ENCODE measurements around the gene P2RY8.

P2RY8 gene

DNA sequence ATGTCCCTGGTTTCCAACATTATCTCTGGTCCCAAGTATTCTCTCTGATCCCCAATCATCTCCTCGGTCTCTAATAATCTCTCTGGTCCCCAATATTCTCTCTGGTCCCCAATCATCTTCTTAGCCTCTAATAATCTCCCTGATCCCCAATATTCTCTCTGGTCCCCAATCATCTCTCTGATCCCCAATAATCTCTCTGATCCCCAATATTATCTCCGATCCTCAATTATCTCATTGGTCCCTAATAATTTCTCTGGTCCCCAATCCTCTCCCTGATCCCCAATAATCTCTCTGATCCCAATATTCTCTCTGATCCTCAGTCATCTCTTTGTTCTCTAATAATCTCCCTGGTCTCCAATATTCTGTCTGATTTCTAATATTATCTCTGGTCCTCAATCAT lies 16.6 kb downstream of the P2RY8 start:
- Histone ChIP-seq H3K4me1 (ENCODE audit: control insufficient read depth in 1 of 2, insufficient read depth in 2 of 2, low read length in 2 of 2) (no peaks in the 10 kb centered on the region), H3K36me3 (ENCODE audit: control insufficient read depth in 1 of 2, insufficient read depth in 2 of 2, low read length in 2 of 2) (no peaks in the 10 kb centered on the region), H3K9me3 (ENCODE audit: control insufficient read depth in 1 of 2, low read length in 2 of 2) (peaks cover 0 to 12% of the 10 kb centered on the region in 2 donors), H3K9ac (ENCODE audit: low read depth in 1 of 2, low read length in 2 of 2) (no peak overlapping the region), H3K27ac (ENCODE audit: low read depth, low read length) (no peak overlapping the region), H3K27me3 (ENCODE audit: control insufficient read depth in 1 of 2, insufficient read depth in 2 of 2, low read length in 2 of 2) (no peaks in the 10 kb centered on the region), H3K4me3 (ENCODE audit: low read depth in 1 of 2, low read length in 2 of 2) (no peak overlapping the region)

DNA sequence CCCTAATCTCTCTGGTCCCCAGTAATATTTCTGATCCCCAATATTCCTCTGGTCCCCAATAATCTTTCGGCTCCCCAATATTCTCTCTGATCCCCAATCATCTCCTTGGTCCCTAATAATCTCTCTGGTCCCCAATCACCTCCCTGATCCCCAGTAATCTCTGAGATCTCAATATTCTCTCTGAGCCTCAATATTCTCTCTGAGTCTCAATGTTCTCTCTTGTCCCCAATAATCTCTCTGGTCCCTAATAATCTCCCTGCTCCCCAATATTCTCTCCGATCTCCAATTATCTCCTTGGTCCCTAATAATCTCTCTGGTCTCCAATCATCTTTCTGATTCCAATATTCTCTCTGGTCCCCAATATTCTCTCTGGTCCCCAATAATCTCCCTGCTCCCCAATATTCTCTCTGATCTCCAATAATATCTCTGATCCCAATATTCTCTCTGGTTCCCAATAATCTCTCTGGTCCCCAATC lies 17.9 kb downstream of the P2RY8 start:
- Histone ChIP-seq H3K4me1 (ENCODE audit: control insufficient read depth in 1 of 2, insufficient read depth in 2 of 2, low read length in 2 of 2) (no peaks in the 10 kb centered on the region), H3K27me3 (ENCODE audit: control insufficient read depth in 1 of 2, insufficient read depth in 2 of 2, low read length in 2 of 2) (no peaks in the 10 kb centered on the region), H3K27ac (ENCODE audit: low read depth, low read length) (no peak overlapping the region)

DNA sequence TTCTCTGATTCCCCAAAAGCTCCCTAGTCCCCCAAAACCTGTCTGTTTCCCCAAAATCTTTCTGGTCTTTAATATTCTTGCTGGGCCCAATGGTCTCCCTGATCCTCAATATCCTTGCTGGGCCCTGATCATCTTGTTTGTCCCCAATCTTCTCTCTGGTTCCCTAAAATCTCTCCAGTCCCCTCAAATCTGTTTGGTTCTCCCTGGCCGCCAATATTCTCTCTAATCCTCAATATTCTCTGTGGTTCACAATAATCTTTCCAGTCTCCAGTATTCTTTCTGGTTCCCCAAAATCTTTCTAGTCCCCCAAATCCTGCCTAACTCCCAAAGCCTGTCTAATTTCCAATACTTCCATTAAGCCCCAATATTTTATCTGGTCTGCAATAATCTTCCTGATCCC lies 18.5 kb downstream of the P2RY8 start:
- Histone ChIP-seq H3K27ac (ENCODE audit: low read depth, low read length) (no peak overlapping the region), H3K27me3 (ENCODE audit: control insufficient read depth in 1 of 2, insufficient read depth in 2 of 2, low read length in 2 of 2) (no peaks in the 10 kb centered on the region), H3K4me1 (ENCODE audit: control insufficient read depth in 1 of 2, insufficient read depth in 2 of 2, low read length in 2 of 2) (no peaks in the 10 kb centered on the region), H3K4me3 (ENCODE audit: low read depth in 1 of 2, low read length in 2 of 2) (no peak overlapping the region), H3K9ac (ENCODE audit: low read depth in 1 of 2, low read length in 2 of 2) (no peak overlapping the region), H3K36me3 (ENCODE audit: control insufficient read depth in 1 of 2, insufficient read depth in 2 of 2, low read length in 2 of 2) (no peaks in the 10 kb centered on the region), H3K9me3 (ENCODE audit: control insufficient read depth in 1 of 2, low read length in 2 of 2) (peaks cover 0 to 12% of the 10 kb centered on the region in 2 donors)

More for the DNA sequence above, 17.9 kb downstream of the P2RY8 start:
- Histone ChIP-seq H3K4me3 (ENCODE audit: low read depth in 1 of 2, low read length in 2 of 2) (no peak overlapping the region), H3K9me3 (ENCODE audit: control insufficient read depth in 1 of 2, low read length in 2 of 2) (peaks cover 0 to 12% of the 10 kb centered on the region in 2 donors), H3K36me3 (ENCODE audit: control insufficient read depth in 1 of 2, insufficient read depth in 2 of 2, low read length in 2 of 2) (no peaks in the 10 kb centered on the region), H3K9ac (ENCODE audit: low read depth in 1 of 2, low read length in 2 of 2) (no peak overlapping the region)

GRCh38 chrX:1516596-1517104 lies 20.3 kb downstream of the P2RY8 start:
- Histone ChIP-seq H3K4me3 (ENCODE audit: low read depth in 1 of 2, low read length in 2 of 2) (no peak overlapping the region), H3K27me3 (ENCODE audit: control insufficient read depth in 1 of 2, insufficient read depth in 2 of 2, low read length in 2 of 2) (no peaks in the 10 kb centered on the region), H3K27ac (ENCODE audit: low read depth, low read length) (no peak overlapping the region), H3K4me1 (ENCODE audit: control insufficient read depth in 1 of 2, insufficient read depth in 2 of 2, low read length in 2 of 2) (no peaks in the 10 kb centered on the region), H3K36me3 (ENCODE audit: control insufficient read depth in 1 of 2, insufficient read depth in 2 of 2, low read length in 2 of 2) (no peaks in the 10 kb centered on the region), H3K9ac (ENCODE audit: low read depth in 1 of 2, low read length in 2 of 2) (no peak overlapping the region), H3K9me3 (ENCODE audit: control insufficient read depth in 1 of 2, low read length in 2 of 2) (peaks cover 0 to 12% of the 10 kb centered on the region in 2 donors)

DNA sequence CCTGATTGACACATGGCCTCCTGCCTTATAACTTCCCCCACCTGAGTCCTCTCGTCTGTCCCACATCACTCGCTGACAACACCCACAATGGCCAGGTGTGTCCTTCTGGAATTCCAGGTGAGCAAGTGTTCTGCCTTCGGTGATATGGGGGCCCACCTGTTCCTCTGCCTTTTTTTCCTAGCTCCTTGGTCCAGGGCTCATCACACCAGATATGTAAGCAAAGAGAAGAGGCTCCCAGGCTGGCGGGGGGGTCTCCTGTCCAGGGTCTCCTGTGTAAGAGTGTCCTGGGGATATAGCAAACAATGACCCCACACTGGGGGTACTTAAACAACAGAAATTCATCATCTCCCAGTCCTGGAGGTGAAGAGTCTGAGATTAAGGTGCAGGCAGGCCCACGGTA lies 25.2 kb downstream of the P2RY8 start:
- no peak overlapping the region for H3K27ac ChIP-seq (ENCODE audit: low read depth, low read length)
- H3K4me1 ChIP-seq (ENCODE audit: control insufficient read depth in 1 of 2, insufficient read depth in 2 of 2, low read length in 2 of 2): peaks cover 0 to 14% of the 10 kb centered on the region in 2 donors
- H3K27me3 ChIP-seq (ENCODE audit: control insufficient read depth in 1 of 2, insufficient read depth in 2 of 2, low read length in 2 of 2): no peaks in the 10 kb centered on the region
- no peaks in the 10 kb centered on the region for H3K36me3 ChIP-seq (ENCODE audit: control insufficient read depth in 1 of 2, insufficient read depth in 2 of 2, low read length in 2 of 2)
- no peak overlapping the region for H3K4me3 ChIP-seq (ENCODE audit: low read depth in 1 of 2, low read length in 2 of 2)
- H3K9ac ChIP-seq (ENCODE audit: low read depth in 1 of 2, low read length in 2 of 2): no peak overlapping the region
- no peaks in the 10 kb centered on the region for H3K9me3 ChIP-seq (ENCODE audit: control insufficient read depth in 1 of 2, low read length in 2 of 2)

GRCh38 chrX:1511150-1511549 lies 25.8 kb downstream of the P2RY8 start:
- Histone ChIP-seq H3K27ac (ENCODE audit: low read depth, low read length) (no peak overlapping the region), H3K9ac (ENCODE audit: low read depth in 1 of 2, low read length in 2 of 2) (no peak overlapping the region), H3K4me1 (ENCODE audit: control insufficient read depth in 1 of 2, insufficient read depth in 2 of 2, low read length in 2 of 2) (peaks cover 0 to 14% of the 10 kb centered on the region in 2 donors), H3K36me3 (ENCODE audit: control insufficient read depth in 1 of 2, insufficient read depth in 2 of 2, low read length in 2 of 2) (no peaks in the 10 kb centered on the region), H3K4me3 (ENCODE audit: low read depth in 1 of 2, low read length in 2 of 2) (no peak overlapping the region), H3K9me3 (ENCODE audit: control insufficient read depth in 1 of 2, low read length in 2 of 2) (no peaks in the 10 kb centered on the region), H3K27me3 (ENCODE audit: control insufficient read depth in 1 of 2, insufficient read depth in 2 of 2, low read length in 2 of 2) (no peaks in the 10 kb centered on the region)

DNA sequence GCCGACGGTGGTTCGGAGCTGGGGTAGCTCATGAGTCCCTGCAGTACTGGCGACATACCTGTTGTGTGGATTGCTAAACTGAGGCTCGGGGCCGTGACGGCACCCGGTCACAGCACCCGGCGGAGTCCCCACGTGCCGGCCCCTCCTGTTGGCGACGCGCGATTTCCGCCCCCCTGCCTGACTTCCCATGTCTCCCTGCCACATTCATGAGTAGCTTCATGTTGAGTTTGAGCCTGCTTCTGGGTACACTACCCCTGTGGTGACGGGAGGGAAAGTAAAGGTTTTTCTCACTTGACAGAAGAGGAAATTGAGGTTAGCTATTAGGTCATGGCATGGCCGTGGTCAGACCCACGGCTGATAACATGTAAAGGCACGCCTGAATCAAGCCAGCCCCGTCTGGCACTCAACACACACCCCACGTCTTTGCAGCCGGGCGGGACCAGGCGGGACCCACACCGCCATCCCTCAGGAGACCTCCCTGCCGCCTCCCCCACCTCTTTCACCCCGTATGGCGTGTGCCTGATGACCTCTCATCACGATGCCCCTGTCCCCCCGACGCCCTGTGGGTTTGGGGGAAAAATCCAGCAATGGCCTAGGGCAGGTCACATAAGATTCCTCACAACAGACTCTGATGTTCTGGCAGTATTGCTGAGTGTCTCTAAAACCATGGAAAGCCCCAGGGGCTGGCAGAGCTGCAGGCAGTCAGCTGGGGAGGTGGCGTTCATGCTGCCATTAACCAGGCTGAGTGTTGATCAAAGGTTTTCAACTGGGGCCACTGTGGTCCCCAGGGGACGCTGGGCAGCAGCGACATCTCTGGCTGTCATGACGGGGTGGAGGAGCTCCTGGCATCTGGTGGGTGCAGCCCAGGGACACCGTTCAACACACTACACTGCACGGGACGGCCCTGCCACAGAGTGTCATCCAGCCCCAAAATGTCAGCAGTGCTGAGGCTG lies 29.2 kb downstream of the P2RY8 start:
- H3K4me3 ChIP-seq (ENCODE audit: low read depth in 1 of 2, low read length in 2 of 2): no peak overlapping the region
- H3K27me3 ChIP-seq (ENCODE audit: control insufficient read depth in 1 of 2, insufficient read depth in 2 of 2, low read length in 2 of 2): no peaks in the 10 kb centered on the region
- H3K27ac ChIP-seq (ENCODE audit: low read depth, low read length): no peak overlapping the region
- H3K9ac ChIP-seq (ENCODE audit: low read depth in 1 of 2, low read length in 2 of 2): peak overlapping the region in 1 of 2 donors; percentile 2
- no peaks in the 10 kb centered on the region for H3K36me3 ChIP-seq (ENCODE audit: control insufficient read depth in 1 of 2, insufficient read depth in 2 of 2, low read length in 2 of 2)
- no peaks in the 10 kb centered on the region for H3K9me3 ChIP-seq (ENCODE audit: control insufficient read depth in 1 of 2, low read length in 2 of 2)
- peaks cover 0 to 14% of the 10 kb centered on the region in 2 donors for H3K4me1 ChIP-seq (ENCODE audit: control insufficient read depth in 1 of 2, insufficient read depth in 2 of 2, low read length in 2 of 2)

DNA sequence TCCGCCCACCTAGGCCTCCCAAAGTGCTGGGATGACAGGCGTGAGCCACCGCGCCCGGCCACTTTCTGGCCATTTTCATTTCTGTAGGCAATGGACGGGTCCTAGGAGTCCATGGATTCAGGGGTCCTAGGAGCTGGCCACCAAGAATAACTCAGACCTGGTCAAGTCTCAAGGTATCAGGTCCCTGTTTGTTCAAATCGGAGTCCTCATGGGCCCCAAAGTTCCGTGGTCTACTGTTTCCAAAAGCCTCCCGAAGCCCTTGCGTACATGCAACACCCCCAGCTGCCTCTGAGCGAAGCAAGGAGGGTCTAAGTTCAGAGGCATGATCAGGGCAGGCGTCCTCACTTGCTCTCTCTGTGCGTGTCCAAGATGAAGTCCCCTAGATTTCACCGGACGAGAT lies 30.1 kb downstream of the P2RY8 start:
- Histone ChIP-seq H3K27me3 (ENCODE audit: control insufficient read depth in 1 of 2, insufficient read depth in 2 of 2, low read length in 2 of 2) (no peaks in the 10 kb centered on the region), H3K36me3 (ENCODE audit: control insufficient read depth in 1 of 2, insufficient read depth in 2 of 2, low read length in 2 of 2) (no peaks in the 10 kb centered on the region), H3K9ac (ENCODE audit: low read depth in 1 of 2, low read length in 2 of 2) (no peak overlapping the region), H3K4me1 (ENCODE audit: control insufficient read depth in 1 of 2, insufficient read depth in 2 of 2, low read length in 2 of 2) (peaks cover 0 to 14% of the 10 kb centered on the region in 2 donors), H3K4me3 (ENCODE audit: low read depth in 1 of 2, low read length in 2 of 2) (no peak overlapping the region), H3K9me3 (ENCODE audit: control insufficient read depth in 1 of 2, low read length in 2 of 2) (no peaks in the 10 kb centered on the region), H3K27ac (ENCODE audit: low read depth, low read length) (no peak overlapping the region)

GRCh38 chrX:1502853-1503252 lies 34.1 kb downstream of the P2RY8 start:
- Histone ChIP-seq H3K27ac (ENCODE audit: low read depth, low read length) (no peak overlapping the region), H3K4me1 (ENCODE audit: control insufficient read depth in 1 of 2, insufficient read depth in 2 of 2, low read length in 2 of 2) (peaks cover 3 to 9% of the 10 kb centered on the region in 2 donors), H3K27me3 (ENCODE audit: control insufficient read depth in 1 of 2, insufficient read depth in 2 of 2, low read length in 2 of 2) (no peaks in the 10 kb centered on the region), H3K9ac (ENCODE audit: low read depth in 1 of 2, low read length in 2 of 2) (no peak overlapping the region), H3K36me3 (ENCODE audit: control insufficient read depth in 1 of 2, insufficient read depth in 2 of 2, low read length in 2 of 2) (no peaks in the 10 kb centered on the region), H3K9me3 (ENCODE audit: control insufficient read depth in 1 of 2, low read length in 2 of 2) (no peaks in the 10 kb centered on the region), H3K4me3 (ENCODE audit: low read depth in 1 of 2, low read length in 2 of 2) (no peak overlapping the region)

DNA sequence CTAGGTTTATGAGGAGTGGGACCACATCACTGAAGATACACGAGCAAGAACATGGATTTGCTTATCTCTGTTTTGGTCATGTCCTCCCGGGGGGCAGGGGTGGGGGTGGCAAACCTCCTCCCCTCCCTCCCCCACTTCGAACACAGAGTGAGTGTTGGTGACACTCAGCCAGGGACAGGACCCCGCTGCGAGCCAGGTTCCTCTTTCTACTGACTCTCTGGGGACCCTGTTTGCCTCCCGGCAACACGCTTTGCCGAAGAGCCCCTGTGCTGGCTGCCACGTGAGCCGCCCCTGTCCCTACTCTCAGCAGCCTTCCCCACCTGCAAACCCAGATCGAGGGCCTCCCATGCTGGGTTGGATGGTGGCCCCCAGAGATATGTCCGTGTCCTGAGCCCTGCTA lies 34.7 kb downstream of the P2RY8 start:
- H3K9me3 ChIP-seq (ENCODE audit: control insufficient read depth in 1 of 2, low read length in 2 of 2): no peaks in the 10 kb centered on the region
- no peak overlapping the region for H3K9ac ChIP-seq (ENCODE audit: low read depth in 1 of 2, low read length in 2 of 2)
- no peaks in the 10 kb centered on the region for H3K36me3 ChIP-seq (ENCODE audit: control insufficient read depth in 1 of 2, insufficient read depth in 2 of 2, low read length in 2 of 2)
- no peak overlapping the region for H3K4me3 ChIP-seq (ENCODE audit: low read depth in 1 of 2, low read length in 2 of 2)
- peak overlapping the region; percentile 20 for H3K27ac ChIP-seq (ENCODE audit: low read depth, low read length)
- peaks cover 3% of the 10 kb centered on the region in 2 donors for H3K4me1 ChIP-seq (ENCODE audit: control insufficient read depth in 1 of 2, insufficient read depth in 2 of 2, low read length in 2 of 2)
- H3K27me3 ChIP-seq (ENCODE audit: control insufficient read depth in 1 of 2, insufficient read depth in 2 of 2, low read length in 2 of 2): no peaks in the 10 kb centered on the region
